Measurements from ENCODE around the gene TBXA2R. TPM values are rescaled to one million over a fixed set of nuclear protein-coding genes. Genes with fewer than 3 reads are reported as not detected.

Gene TBXA2R
- polyA plus RNA-seq, 10 donors, result 1.2 to 3.7 (median 1.7) TPM

DNA sequence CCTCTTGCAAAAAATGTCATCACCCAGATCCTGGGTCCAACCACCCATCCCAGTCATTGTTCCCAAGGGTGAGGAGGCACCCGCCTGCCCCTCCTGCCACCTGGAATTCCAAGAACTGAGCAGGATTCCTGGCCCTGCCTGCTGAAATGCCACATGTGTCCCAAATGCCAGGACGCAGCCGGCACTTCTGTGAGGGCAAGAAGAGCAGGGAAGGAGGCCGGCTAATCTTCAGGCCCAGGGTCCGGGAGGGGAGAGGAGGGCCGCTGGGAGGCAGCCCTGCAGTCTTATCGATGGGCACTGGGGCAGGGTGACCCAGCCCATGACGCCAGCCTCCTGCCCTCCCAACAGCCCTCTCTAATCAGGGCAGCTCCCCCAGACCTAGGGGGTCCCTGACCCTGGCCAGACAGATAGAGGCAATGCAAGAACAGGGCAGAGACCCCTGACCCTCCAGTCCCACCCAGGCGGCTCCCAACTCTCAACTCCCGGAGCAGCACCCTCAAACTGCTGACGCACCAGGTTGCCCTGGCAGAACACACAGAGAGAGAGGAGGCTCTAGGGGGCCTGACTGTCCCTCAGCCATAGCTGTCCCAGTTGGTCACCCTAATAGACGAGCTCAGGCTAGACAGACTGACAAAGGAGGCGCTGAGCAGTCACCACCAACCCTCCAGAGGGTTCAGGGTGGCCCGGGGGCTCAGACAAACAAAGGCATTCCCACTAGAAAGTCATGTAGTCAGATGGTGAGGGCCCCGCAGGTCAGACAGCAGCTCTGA is 50.8 kb downstream of the TBXA2R start:
- DNase-seq, result no peak

DNA sequence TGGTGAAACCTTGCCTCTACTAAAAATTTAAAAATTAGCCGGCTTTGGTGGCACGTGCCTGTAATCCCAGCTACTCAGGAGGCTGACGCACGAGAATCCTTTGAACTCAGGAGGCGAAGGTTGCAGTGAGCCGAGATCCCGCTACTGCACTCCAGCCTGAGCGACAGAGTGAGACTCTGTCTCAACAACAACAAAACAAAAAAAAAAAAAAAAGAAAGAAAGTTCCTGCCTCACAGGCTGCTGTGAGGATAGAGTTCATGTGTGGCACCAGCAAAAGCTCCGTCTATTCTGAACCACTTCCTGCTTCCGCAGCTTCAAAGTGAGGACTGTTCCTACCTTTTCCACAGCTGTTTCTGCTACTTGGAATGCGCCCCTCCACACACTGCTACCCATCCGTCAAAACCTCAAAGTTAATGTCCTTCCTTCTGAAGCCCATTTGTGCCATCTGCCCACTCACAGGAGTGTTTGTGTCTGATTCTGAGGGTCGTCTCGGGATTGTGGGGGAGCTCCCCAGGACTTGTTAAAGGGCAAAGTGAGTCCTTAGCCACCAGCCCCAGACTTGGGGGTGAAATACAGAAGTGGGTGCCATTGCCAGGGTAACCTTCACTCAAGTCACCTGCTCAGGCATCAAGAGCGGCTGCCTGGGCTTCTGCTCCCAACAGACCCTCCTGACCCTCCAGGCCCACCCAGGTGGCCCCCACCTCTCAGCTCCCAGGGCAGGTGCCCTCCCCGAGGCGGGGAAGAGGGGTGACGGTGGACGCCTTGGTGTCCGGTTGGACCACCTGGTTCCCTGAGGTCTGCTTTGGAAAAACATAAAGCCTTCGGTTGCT is 52.2 kb downstream of the TBXA2R start:
- DNase-seq, result peak in 1 of 3 donors; percentile 18

DNA sequence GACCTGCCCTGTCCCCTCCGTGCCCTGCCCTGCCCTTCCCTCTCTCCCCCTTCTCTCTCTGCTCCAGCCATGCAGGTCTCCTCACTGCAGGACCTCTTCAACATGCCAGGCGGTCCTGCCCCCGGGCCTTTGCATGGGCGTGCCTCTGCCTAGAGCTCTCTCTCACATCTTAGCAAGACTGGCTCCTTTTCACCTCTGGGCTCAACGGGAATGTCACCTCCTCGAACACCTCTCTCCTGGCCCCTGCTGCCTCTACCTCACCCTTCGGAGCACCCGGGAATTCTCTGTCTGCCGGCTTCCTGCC is 54.9 kb downstream of the TBXA2R start:
- no peak for DNase-seq

DNA sequence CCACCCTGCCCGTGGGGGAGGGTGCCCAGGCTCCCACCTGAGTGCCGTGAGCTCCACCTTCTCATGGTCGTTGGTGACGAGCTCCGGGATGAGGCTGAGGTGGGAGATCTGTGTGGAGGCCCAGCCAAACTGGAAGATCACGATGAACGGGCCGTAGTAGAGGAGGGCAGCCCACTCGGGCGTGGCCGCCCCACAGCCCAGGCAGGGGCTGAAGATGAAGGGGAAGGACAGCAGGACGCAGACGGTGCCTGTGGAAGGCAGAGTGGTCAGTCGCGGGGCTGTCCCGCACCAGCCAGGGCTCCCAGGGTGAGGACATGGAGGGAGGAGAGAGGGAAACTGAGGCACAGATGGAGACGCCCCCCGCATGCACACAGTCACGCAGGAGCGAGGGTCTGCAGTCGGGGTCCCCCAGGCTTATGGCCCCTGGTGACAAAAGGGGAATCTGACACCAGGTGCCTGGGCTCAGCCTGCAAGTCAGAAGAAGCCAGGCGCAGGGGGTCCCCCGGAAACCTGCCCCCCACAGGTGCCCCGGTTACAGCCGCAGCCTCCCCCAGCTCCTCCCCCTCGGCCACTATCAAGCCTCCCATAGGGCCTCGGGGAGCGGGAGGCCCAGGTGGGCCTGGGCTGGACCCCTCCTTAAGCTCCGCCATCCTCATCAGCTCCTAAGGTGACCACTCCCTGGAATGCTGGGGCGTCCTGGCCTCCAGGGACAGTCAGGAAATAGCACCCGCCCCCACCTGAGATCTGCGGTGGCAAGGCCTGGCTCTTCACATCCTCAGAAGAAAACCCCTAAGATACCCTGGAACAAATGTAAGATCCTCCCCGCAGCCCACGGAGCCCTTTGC is 55.5 kb downstream of the TBXA2R start:
- DNase-seq, result no peak

GRCh38 chr19:3549816-3550215 is 56.9 kb downstream of the TBXA2R start:
- no peak for DNase-seq

DNA sequence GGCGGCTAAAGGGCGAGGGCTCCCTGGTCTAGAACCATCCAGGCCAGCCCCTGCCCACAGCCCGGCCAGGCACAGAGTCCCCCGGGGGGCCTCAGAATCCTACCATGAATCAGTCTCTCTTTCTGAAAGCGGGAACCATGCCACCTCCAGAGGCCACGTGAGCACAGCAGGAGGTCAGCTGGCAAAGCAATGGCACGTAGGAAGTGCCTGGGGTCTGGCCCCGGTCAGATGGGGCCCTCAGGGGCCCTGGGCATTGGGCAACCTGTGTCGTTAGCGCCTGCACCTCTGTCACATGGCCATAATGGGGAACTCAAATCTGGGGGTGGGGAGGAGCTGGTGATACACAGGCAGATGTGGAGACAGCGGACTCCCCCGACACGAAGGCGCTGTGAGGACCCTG is 58.1 kb downstream of the TBXA2R start:
- DNase-seq, result no peak

DNA sequence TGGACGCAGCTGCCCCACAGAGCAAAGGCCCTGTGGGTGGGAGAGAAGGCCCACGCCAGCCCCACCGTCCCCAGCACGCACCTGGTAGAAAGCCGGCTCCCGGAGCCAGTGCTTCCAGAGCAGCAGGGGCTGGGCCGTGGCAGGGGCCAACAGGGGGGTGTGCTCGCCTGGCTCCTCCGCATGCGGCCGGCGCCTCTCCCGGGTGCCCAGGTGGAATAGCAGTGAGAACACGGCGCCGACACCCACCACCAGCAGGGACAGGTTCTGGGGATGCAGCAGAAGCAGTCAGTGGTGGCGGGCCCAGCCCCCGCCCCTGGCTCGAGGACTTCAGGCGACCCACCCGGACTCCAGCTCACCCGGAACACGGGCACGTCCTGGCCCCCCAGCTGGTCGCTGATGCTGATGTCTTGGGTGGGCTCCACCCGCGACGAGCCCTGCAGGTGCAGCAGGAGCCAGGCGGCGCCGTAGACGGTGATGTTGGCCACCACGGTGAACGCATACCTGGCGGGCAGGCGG is 58.9 kb downstream of the TBXA2R start:
- DNase-seq, result no peak

DNA sequence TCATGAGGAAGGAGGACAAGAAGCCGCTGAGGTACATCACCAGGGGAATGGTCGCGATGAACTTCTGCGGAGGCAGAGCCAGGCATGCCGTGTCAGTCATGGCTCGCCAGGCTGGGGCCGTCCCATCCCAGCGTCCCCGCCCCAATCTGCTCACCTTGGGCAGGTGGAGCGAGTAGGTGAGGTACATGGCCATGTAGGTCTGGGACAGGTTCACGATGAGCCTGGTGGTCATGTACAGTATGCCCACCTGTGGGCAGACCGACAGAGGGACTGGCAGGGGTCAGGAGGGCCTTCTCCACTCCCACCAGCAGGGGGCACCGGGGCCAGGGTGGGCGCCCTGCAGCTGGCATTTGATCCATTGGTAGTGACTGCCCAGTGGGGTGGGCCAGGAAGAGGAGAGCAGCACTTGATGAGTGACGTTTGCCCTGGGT is 59.4 kb downstream of the TBXA2R start:
- no peak for DNase-seq

GRCh38 chr19:3546119-3546518 is 60.6 kb downstream of the TBXA2R start:
- DNase-seq, result no peak

GRCh38 chr19:3545669-3546034 is 61.0 kb downstream of the TBXA2R start:
- DNase-seq, result no peak

- peak in 2 of 3 donors; percentile 47 to 60 for DNase-seq
These were observed 61.7 kb downstream of the TBXA2R start for GRCh38 chr19:3544742-3545668.

Other genes starting within 250 kb of the TBXA2R start
- 10 to 100 TPM; 35.1 to 50.8 (median 39.2) TPM for gene NFIC, start 240.3 kb downstream of the TBXA2R start, polyA plus RNA-seq (ENCODE audit: insufficient read length in 10 of 10)
- under 1 TPM in 4 of 10 donors, not detected in 6; 0.15 to 0.99 (median 0.45) TPM for gene SMIM24, start 126.3 kb downstream of the TBXA2R start, polyA plus RNA-seq (ENCODE audit: insufficient read length in 10 of 10)
- gene SMIM44, start 123.4 kb downstream of the TBXA2R start, polyA plus RNA-seq (ENCODE audit: insufficient read length in 10 of 10), result not detected
- gene DOHH, start 106.2 kb downstream of the TBXA2R start, polyA plus RNA-seq (ENCODE audit: insufficient read length in 10 of 10), result 10 to 100 TPM in 1 of 10 donors, 1 to 10 TPM in 9; 3.8 to 10.0 (median 5.7) TPM
- gene FZR1, start 100.6 kb downstream of the TBXA2R start, polyA plus RNA-seq (ENCODE audit: insufficient read length in 10 of 10), result 10 to 100 TPM; 24.6 to 34.3 (median 27.1) TPM
- gene TEKTIP1, start 67.7 kb downstream of the TBXA2R start, polyA plus RNA-seq (ENCODE audit: insufficient read length in 10 of 10), result 1 to 10 TPM; 2.1 to 4.4 (median 2.7) TPM
- gene MFSD12, start 49.3 kb downstream of the TBXA2R start, polyA plus RNA-seq (ENCODE audit: insufficient read length in 10 of 10), result 10 to 100 TPM; 21.7 to 34.5 (median 25.9) TPM
- gene HMG20B, start 33.9 kb downstream of the TBXA2R start, polyA plus RNA-seq (ENCODE audit: insufficient read length in 10 of 10), result 10 to 100 TPM; 28.2 to 43.6 (median 34.7) TPM
- gene GIPC3, start 21.4 kb downstream of the TBXA2R start, polyA plus RNA-seq (ENCODE audit: insufficient read length in 10 of 10), result 1 to 10 TPM; 1.2 to 2.1 (median 1.6) TPM
- 10 to 100 TPM; 15.3 to 21.8 (median 17.1) TPM for gene CACTIN, start 19.9 kb upstream of the TBXA2R start, polyA plus RNA-seq (ENCODE audit: insufficient read length in 10 of 10)
- 10 to 100 TPM; 16.4 to 25.5 (median 20.7) TPM for gene PIP5K1C, start 93.6 kb upstream of the TBXA2R start, polyA plus RNA-seq (ENCODE audit: insufficient read length in 10 of 10)
- gene TJP3, start 101.5 kb upstream of the TBXA2R start, polyA plus RNA-seq (ENCODE audit: insufficient read length in 10 of 10), result 1 to 10 TPM in 1 of 10 donors, under 1 TPM in 8, not detected in 1; 0.44 to 1.1 (median 0.62) TPM
- 10 to 100 TPM in 9 of 10 donors, 1 to 10 TPM in 1; 9.3 to 14.2 (median 11.8) TPM for gene APBA3, start 154.8 kb upstream of the TBXA2R start, polyA plus RNA-seq (ENCODE audit: insufficient read length in 10 of 10)
- 10 to 100 TPM; 16.5 to 32.1 (median 26.9) TPM for gene MRPL54, start 155.8 kb upstream of the TBXA2R start, polyA plus RNA-seq (ENCODE audit: insufficient read length in 10 of 10)
- under 1 TPM in 1 of 10 donors, not detected in 9; 0.07 TPM for gene RAX2, start 165.4 kb upstream of the TBXA2R start, polyA plus RNA-seq (ENCODE audit: insufficient read length in 10 of 10)
- gene MATK, start 179.5 kb upstream of the TBXA2R start, polyA plus RNA-seq (ENCODE audit: insufficient read length in 10 of 10), result 1 to 10 TPM in 7 of 10 donors, under 1 TPM in 3; 0.31 to 2.1 (median 1.1) TPM